GM18907 (cell line): ENCODE data around the gene ATP5PB.

Experiments used
- ATAC-seq: cut with Tn5 transposase; IDR thresholded peaks from one replicate; pipeline ENCODE4 v1.9.1; 2021; ENCODE audit warnings: mild to moderate bottlenecking, moderate library complexity; ENCODE audit not compliant: unreplicated experiment

ATP5PB gene

GRCh38 chr1:111504097-111504496, 54.8 kb downstream of the ATP5PB start:
- no peak for ATAC-seq

DNA sequence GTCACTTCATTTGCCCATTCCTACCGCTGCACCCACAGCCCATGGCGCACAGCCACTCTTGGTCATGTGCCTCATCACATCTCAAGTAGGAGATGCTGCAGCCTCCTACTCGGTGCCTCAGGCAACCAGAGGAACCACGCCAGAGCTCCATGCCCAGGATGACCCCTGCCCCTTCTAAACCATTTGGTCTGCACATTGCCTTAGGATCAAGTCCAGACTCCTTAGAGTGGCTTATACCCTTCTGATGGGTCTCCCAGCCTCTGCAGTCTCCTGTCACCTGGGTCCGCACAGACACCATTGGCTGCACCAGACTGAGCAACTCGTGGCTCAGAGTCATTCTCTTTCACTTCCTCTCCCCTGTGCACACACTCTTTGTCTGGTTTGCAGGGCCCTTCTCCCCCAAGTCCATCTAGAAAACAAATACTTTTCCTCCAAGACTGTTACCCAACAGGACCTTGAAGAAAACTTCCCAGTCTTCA, 56.4 kb downstream of the ATP5PB start:
- ATAC-seq: peak; percentile 55

- ATAC-seq: no peak
These were observed 57.3 kb downstream of the ATP5PB start for GRCh38 chr1:111506561-111506960.

- ATAC-seq: peak; percentile 62
These were observed 58.3 kb downstream of the ATP5PB start for GRCh38 chr1:111507411-111508201.

DNA sequence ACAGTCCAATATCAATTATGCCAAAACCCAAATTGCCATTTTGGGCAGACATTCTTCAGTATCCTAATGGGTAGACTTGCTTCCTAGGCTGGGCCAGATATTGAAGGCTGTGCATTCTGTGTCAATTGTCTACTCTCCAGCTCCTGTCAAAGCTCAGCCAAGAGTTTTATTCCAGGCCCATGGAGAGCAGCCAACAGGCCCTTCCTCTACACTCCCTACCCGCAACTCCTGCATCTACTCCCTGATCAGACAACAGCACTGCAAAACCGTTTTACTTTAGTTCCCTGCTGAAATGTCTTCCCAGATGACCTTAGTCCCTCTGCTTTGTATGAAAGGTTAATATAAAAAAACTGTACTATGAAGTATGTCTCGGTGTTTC, 60.7 kb downstream of the ATP5PB start:
- no peak for ATAC-seq

DNA sequence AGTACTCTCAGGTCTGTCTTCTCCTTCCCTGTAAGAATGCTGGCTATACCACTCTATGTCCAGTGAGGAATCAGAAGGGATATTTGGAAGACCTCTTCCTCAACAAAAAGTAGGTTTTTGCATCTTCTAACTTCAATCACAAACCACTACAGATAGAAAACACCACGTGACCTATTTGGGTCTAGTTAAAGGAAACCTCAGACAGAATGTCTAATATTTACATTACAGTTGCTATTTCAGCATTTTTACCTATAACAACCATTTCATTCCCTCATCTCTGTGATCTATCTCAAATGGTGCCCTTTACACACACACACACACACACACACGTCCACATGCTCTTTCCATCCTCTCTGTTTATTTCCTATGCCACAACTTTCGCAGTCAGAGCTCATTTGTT, 62.1 kb downstream of the ATP5PB start:
- ATAC-seq: no peak
